ENCODE measurements around the gene TTC21B.

TTC21B gene

DNA sequence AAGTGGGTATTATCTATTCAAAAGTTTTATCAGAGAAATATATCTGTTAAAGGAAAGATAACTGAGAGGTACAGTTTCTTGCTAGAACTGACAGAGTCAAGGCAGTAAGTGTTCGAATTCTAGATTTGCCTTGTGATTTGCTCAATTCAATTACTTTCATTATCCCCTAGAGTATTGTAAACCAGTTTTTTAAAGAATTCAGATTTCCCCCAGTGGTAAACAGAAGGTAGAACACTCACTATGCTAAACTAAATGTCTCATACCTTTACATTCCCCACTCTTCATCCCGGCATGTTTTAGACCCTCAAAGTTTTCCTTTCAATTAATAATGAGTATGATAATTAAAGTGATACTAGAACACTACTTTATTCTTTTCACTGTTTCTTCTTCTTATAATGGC, 28.6 kb downstream of the TTC21B start:
- DNase-seq (ENCODE audit: low spot score) = no peak

DNA sequence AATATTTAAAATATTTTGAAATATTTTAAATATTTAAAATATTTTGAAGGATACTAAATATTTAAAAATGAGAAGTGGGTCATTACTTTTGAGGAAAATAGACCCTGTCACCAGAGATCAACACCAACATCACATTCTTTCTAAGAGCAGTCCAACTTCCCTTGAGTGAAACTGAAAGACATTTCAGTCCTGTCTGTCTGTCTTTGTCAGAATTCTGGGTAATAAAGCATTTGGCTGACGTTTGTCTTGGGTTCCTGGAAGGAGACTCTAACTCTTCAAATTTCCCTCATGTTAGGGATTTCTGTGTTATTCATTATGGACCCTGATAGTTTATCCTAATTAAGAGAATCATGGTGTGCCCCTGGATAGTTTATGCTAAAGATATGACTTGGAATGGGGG, 32.8 kb downstream of the TTC21B start:
- no peak for DNase-seq (ENCODE audit: low spot score)

DNA sequence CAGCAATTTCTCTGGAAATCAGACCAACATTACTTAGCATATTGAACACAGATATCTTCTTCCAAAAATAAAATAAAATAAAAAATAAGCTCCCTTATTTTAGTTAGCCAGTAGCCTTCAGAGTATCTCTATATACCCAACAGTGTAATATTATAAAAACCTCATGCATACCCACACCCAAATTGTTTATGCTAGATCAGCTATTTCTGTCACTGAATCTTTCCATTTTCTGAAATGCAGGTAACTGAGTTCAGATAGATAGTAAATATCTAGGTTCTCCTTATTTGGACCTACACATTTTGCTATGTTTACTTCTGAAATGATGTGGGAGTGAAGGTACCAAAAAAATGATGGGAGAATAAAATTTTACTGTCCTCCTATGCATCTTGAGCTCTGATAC, 39.9 kb downstream of the TTC21B start:
- no peak for DNase-seq (ENCODE audit: low spot score)

DNA sequence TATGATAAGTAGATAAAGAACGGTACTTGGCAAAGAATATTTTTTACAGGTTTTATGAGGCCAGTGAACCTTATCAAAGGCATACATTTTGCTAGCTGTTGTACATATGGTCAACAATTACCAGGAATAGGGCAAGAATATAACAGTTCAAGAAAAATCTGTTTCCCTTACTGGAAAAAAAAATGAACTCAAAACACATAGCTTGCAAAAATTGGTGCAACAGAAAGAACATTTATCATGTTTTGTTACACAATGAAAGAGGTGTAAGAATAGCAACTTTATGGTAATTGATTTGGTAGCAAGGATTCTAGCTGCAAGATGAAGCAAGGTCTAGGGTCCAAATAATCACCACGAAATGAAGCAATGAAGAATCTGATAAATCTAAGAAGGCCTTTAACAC, 41.6 kb downstream of the TTC21B start:
- no peak for DNase-seq (ENCODE audit: low spot score)

DNA sequence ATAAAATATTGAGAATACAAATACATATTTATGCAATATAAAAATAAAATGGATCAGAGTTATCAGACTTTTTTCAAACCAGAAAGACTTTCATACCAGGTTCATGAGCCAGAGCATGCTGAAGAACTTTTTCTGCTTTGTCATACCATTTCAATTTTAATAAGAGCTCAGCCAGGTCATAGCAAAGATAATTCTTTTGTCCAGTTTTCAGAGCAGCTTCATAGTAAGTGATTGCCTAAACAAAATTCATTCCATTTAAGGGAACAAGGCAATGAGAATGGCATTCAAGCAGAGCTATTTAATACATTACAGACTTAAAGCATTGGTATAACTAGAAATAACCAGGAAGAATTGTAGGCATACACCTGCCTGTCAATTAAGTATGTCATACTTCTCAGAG, 42.3 kb downstream of the TTC21B start:
- no peak for DNase-seq (ENCODE audit: low spot score)

DNA sequence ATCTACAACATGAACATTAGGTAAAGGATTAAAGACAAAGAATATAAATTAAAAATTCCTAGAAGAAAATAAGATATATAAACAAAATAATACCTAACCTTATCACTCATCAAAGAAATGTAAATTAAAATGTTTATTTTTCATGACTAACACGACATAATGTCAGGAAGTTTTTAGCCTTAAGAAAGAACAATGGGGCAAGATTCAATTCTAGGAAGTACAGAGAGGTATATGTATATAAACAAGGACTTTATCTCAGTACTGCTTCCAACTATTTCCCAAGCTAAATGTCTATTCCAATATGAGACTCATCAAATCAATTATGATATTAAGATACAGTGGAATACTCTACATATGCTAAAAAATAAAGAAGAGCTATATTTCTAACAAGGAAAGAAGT, 44.1 kb downstream of the TTC21B start:
- no peak for DNase-seq (ENCODE audit: low spot score)

DNA sequence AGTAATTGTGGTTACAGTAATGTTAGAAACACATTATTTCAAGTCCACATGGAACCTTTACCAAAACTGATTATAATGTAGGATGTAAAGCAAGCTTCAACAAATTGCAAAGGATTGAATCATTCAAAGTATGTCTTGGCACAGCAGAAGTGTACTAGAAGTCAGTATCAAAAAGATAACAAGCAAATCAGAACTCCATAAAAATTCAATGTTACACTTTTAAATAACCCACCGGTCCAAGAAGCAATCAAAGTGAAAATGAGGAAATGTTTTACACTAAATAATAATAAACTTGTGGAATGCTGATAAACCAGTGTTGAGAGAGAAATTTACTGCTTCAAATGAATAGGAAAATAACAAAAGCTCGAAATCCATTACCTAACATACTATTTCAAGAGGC, 47.7 kb downstream of the TTC21B start:
- DNase-seq (ENCODE audit: low spot score) = no peak

DNA sequence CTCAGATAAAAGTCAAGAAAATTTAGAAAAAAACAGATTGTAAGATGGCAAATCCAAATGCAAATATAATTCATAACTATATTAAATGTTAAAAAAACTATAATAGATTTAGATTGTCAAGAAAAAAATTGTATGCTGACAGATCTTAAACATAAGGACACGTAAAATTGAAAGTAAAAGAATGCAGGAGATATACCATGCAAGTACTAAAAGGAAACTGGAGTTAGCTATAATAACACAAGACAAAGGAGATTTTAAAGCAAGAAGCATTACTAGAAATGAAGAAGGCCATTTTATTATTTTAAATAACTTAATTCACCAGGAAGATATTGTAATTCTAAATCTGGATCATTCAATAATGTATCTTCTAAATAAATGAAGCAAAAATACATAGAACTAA, 48.3 kb downstream of the TTC21B start:
- no peak for DNase-seq (ENCODE audit: low spot score)

DNA sequence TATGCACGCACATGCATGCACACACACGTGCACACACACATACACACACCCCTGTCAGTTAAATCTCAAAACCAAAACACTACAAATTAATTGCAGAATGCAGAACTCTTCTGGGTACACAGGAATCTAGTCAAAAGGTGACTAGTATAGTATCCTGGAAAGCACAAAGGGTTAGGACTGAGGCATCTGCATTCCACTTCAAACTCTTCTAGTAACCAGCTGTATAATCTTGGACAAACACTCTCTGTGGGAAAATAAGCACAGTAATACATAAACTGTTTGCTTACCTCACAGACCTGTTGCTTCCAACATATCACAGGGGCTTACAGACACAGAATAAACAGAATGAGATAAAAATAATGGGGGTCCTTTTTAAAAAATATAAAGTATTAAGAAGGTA, 49.1 kb downstream of the TTC21B start:
- no peak for DNase-seq (ENCODE audit: low spot score)

DNA sequence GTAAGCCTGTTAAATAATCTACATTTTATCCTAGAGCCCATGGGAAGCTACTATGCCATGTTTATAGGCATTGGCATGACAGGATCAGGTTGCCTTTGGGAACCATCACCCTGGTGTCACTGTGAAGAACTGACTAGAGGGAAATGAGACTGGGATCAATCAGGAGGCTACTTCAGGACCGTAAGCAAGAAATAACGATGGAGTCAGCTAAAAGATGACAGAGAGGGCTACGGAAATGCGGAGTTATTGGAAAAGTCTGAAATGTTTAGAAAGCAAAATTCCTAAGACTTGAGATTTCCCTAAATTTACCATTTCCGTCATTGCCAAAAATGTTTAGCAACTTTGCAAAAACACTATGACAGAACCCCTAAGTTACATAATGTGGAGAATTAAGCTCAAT, 50.2 kb downstream of the TTC21B start:
- no peak for DNase-seq (ENCODE audit: low spot score)

DNA sequence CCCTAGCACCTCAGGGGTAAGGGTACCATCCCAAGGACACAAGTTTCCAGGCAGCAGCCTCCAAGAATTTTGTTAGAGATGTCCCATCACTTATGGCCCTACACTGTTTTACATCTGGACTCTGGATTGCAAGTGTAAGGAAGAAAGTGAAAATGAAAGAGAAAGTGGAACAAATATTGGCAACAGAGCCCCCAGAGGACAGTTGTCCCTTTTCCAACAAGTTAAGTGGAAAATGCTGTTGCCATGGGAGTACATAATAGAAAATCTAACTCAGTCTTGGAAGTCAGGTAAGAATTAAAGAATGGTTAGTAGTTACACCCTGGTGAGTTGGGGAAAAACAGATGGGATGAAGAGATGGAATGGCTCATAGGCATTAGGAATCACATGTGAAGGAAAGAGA, 50.6 kb downstream of the TTC21B start:
- DNase-seq (ENCODE audit: low spot score) = no peak

DNA sequence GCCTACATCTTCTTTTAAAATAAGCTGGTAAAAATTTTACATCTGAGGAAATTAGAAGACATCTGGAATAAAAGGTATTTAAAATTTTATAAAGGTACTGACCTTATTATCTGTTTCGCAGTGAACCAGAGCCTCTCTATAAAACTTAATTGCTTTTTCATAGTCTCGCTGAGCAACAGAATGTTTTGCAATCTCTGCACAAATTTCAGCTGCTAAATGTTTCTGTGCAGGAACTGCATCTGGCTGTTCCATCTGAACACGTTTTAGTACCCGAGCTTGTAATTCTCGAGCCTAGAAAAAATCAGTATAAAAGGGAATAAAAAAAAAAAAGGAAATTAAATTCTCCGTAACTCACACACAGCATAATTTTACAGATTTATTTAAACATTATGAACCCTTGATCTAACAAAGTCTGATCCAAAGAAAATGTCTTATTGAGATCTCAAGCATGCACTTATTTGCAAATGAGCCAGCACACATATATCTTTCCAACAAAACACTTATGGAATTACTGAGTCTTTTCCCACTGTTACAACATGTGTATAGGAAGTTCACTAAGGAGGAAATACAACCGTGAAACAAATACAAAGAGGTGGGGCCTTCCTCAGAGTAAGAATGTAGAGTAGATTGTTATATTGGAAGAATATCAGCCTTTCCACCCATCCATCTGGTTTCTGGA, 51.8 kb downstream of the TTC21B start:
- no peak for DNase-seq (ENCODE audit: low spot score)

DNA sequence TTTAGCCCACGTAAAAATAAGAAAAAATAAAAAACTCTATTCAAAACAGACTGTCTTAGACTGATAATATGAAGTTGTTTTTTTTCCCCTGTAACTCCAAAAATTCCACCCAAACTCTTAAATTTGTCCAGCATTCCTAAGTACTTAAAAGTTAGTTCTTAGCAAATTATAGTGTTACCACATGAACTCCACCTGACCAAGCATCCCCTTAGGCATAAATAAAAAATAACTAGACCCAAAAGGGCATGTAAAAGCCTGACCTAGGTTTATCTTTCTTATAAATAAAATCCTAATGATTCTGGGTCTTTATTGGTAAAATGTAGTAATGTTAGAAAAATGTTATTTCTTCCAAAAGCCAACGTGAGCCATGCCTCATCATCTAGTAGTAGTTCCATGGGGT, 54.3 kb downstream of the TTC21B start:
- no peak for DNase-seq (ENCODE audit: low spot score)

DNA sequence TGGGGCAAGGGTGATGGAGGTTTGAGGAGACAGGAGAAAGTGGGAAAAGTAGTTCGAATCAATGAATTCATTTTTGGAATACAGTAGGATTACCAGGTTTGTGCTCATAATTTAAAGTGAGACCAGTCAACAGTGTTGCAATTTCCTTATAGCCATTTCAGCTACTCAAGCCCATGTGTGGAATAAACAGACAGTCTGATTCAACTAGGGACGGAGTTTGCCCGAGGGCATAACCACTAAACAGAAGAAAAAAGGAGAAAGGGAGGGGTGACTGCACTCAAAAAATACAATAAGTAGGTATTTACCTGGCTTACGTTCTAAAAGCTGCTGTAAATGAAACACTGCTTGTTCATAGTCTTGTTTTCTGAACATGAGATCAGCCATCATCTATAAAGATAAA, 55.2 kb downstream of the TTC21B start:
- no peak for DNase-seq (ENCODE audit: low spot score)

DNA sequence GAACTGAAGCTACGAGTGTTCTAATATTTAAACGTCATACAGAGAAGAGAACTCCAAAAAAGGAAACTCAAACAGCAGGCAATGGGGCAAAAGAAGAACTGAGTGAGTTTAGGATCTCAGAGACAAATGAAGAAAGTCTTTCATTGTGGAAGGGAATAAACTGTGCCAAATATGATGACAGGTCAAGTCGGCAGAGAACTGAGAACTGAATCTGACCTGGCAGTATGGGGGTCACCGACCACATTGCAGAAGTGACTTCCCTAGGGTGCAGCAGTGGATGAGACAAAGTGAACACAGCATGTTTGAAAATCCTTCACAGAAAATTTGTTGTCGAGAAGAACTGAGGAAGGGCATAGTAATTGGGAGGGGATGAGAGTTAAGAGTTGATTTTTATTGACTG, 55.9 kb downstream of the TTC21B start:
- DNase-seq (ENCODE audit: low spot score) = no peak

DNA sequence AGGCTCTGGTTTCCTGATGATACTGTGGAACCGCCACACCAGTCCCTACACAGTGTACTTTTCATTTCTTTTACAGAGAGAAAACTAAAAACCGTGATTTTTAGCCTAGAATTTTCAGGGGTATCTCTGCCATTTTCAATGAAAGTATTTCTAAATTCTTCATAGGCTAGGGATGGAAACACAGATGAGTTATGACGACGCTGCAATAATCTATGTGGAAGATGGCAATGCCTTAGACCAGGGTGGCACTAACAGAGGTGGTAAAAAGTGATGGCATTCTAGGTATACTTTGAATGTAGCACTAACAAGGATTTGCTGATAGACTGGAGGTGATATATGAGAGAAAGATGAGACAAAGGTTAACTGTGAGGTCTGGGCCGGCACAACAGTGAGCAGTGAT, 56.5 kb downstream of the TTC21B start:
- no peak for DNase-seq (ENCODE audit: low spot score)

DNA sequence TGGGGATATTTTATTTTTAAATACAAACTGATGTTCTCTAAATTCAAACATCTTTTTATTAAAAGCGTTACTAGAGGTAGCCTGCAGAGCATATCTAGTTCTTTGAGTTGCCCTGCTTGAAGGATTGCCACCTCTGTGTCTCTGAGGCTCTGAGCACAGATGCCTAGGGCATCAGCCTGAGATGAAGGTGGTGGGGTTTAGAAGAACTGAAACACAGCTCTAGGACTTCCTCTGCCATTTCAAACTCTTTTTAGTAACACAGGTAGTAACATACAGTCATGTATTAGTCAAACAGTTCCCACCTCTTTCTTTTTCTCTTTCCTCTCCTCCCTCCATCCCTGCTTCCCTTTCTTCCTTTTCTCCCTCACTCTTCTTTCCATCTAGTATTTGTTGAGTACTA, 57.6 kb downstream of the TTC21B start:
- no peak for DNase-seq (ENCODE audit: low spot score)

DNA sequence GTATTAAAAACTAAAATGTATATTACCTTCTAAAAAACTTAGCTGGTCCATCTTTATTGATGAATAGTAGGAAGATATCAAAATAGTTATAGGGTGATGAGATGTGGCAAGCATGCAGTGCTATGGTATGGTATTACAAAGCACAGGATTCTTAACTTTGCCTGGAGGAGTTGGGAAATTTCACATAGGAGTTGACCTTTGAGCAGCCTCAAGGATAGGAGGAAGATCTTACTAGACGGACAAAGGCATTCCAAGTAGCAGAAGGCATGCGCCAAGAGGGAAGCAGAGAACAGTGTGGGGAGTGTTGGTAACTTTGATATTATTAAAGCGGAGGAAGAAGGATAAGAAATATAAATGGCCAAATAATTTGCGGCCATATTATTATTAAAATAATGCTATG, 60.0 kb downstream of the TTC21B start:
- DNase-seq (ENCODE audit: low spot score) = no peak

DNA sequence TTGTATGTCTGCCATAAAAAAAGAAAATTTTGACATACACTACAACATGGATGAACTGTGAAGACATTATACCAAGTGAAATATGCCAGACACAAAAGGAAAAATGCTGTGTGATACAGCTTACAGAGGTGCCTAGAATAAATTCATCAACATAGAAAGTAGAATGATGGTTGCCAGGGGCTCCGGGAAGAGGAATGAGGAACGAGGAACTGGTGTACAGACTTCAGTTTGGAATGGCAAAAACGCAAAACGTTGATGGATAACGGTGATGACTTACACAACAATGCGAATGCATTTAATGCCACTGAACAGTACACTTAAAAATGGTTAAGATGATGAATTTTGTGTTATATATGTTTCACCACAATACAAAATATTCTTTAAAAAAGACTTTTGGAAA, 61.0 kb downstream of the TTC21B start:
- DNase-seq (ENCODE audit: low spot score) = no peak

DNA sequence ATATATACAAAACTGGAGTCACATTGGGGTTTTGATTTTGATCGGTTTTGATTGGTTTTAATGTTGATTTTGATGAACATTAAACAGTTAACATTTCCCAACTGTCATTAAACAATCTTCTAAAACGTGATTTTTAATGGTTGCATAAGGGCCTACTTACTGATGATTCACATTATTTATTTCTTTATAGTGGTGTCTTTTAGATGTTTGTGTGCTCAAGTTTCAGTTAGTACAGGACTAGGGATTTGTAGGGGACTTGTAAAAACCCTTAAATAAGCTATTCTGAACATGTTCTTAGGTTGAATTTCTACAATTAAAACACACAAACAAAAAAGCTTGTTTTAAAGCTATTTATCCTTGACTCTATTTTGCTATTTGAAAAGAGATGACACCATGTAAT, 61.6 kb downstream of the TTC21B start:
- no peak for DNase-seq (ENCODE audit: low spot score)

DNA sequence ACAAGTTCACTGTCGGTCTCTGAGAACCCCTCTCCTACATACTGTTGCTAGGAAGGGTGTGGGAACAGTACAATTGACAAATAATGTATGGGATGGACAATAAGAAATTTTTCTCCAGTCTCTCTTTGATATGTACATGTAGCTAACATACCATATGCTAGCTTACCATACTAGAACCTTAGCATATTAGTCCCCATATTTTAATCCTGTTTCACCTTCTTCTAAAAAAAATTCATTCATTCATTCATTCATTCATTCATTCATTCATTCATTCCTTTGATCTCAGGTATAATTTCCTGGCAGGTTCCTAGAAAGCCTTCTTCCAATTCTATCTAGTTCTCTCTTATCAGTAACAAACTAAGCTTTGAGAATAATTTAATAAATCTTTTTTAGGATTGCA, 62.2 kb downstream of the TTC21B start:
- no peak for DNase-seq (ENCODE audit: low spot score)

DNA sequence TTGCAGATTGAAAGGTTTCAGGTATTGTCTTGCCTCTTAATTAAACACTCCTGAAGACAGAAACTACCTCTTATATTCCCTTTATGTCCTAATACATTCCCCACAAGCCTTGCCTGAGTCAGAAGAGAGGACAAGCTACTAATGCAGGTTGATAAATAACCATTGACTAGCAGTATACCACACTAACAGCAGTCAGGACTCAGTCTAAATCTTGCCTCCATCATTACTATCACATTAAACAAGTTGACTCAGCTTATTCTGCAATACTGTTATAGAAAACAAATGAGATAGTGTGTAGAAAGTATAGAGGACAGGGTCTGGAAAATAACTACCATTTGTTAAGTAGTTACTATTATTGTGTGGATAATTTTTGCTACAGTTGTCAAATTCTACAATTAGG, 63.8 kb downstream of the TTC21B start:
- DNase-seq (ENCODE audit: low spot score) = no peak

DNA sequence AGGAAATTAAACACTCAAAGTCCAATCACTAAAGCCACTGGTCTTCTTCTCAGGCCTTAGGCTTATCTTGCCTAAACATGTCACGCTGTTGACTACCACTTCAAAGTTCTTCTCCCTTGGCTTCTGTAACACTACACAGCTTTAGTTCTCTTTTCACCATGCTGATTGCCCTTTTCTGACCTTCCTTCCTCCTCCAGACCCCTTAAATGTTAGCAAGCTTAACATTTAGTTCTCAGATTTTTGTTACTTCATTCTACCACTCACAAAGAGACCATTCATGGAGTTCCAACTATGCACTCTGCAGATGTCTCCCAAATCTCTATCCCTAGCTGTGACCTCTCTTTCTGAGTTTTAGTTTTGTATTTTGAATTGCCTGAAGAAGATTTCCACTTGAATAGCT, 64.4 kb downstream of the TTC21B start:
- peak; percentile 39 for DNase-seq (ENCODE audit: low spot score)

DNA sequence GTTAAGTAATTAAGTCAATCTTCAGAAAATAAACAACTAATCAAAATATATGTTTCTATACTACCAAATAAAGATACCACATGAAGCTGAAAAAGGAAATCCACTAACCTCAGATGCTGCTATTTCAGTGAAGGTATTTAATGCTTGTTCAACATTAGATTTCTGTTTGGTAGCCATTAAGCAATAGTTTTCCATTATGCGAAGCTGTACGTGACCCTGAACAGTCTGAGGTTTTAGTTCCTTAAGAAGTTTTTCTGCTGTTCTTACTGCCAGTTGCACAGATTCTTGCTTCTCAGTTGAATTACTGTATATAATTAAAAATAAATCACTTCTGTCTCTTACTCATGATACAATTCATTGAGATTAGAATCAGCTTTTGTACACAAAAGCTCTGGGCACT, 65.4 kb downstream of the TTC21B start:
- DNase-seq (ENCODE audit: low spot score) = no peak
